Activated CD4-positive, alpha-beta T cell treated with anti-CD3 and anti-CD28 coated beads for 24 hours (primary cell): ENCODE measurements around the gene NCKAP5.
"Not testable (repeated sequence)": the region's sequence is repeated elsewhere in the genome, so short reads cannot be mapped to it uniquely, and the experiment has no call there.

Source experiments
- DNase-seq, 2 donors: peaks; one replicate each; pipeline ENCODE4 v3.0.0-alpha.2; 2020; ENCODE audit warnings: low read depth in 2 of 2

Gene NCKAP5

GRCh38 chr2:133522204-133522603 lies 46.1 kb downstream of the NCKAP5 start:
- no peak for DNase-seq

GRCh38 chr2:133521146-133521745 lies 47.0 kb downstream of the NCKAP5 start:
- DNase-seq, result no peak

GRCh38 chr2:133519677-133520076 lies 48.6 kb downstream of the NCKAP5 start:
- not testable (repeated sequence) for DNase-seq

GRCh38 chr2:133518700-133519344 lies 49.4 kb downstream of the NCKAP5 start:
- DNase-seq, result no peak

GRCh38 chr2:133517876-133518275 lies 50.4 kb downstream of the NCKAP5 start:
- DNase-seq, result no peak

- DNase-seq, result no peak
Observed at GRCh38 chr2:133516405-133517026, 51.7 kb downstream of the NCKAP5 start.

GRCh38 chr2:133515271-133515670 lies 53.0 kb downstream of the NCKAP5 start:
- DNase-seq, result no peak

GRCh38 chr2:133513893-133514292 lies 54.4 kb downstream of the NCKAP5 start:
- DNase-seq, result no peak

- DNase-seq, result no peak
Observed at GRCh38 chr2:133512121-133512520, 56.1 kb downstream of the NCKAP5 start.

- no peak for DNase-seq
Observed at GRCh38 chr2:133511679-133512078, 56.6 kb downstream of the NCKAP5 start.

- no peak for DNase-seq
Observed at GRCh38 chr2:133509777-133510176, 58.5 kb downstream of the NCKAP5 start.

GRCh38 chr2:133508546-133509165 lies 59.6 kb downstream of the NCKAP5 start:
- no peak for DNase-seq

GRCh38 chr2:133506996-133507395 lies 61.3 kb downstream of the NCKAP5 start:
- no peak for DNase-seq

GRCh38 chr2:133504566-133505505 lies 63.4 kb downstream of the NCKAP5 start:
- DNase-seq, result no peak

GRCh38 chr2:133503927-133504326 lies 64.3 kb downstream of the NCKAP5 start:
- no peak for DNase-seq

- DNase-seq, result no peak
Observed at GRCh38 chr2:133503323-133503722, 64.9 kb downstream of the NCKAP5 start.

GRCh38 chr2:133502678-133503077 lies 65.6 kb downstream of the NCKAP5 start:
- DNase-seq, result no peak

- no peak for DNase-seq
Observed at GRCh38 chr2:133500917-133501316, 67.3 kb downstream of the NCKAP5 start.

- no peak for DNase-seq
Observed at GRCh38 chr2:133498662-133499585, 69.3 kb downstream of the NCKAP5 start.

- DNase-seq, result no peak
Observed at GRCh38 chr2:133497951-133498565, 70.2 kb downstream of the NCKAP5 start.
